ENCODE measurements around the gene AOX1. TPM values are rescaled to one million over a fixed set of nuclear protein-coding genes. Genes with fewer than 3 reads are reported as not detected.
A peak's percentile ranks its signal among the peaks of the same experiment; 100 is the strongest.

The AOX1 gene
- total and polyA plus RNA-seq, 4 donors, result 9.9 to 1,131 (median 486) TPM

DNA sequence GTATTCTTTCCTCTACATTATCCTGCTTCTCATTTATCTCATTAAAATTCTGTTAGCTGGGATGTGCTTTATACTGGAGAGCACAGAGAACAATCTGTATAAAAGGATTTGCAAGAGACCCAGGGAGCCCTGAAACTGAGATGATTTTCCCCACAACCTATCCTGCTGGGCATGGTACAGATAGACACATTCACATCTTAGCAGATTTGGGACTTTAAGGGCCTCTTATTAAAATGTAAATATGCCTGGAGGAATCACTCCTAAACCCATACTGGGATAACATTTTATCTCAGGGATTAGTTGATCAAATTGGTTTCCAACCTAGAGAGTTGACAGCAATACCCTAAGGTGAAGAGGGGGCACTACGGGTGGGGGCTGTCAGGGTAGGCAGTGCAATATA, 45.5 kb downstream of the AOX1 start:
- no peak overlapping the region for H3K4me3 ChIP-seq (ENCODE audit: low read depth in 1 of 3, low read length in 3 of 3)
- no peaks in the 10 kb centered on the region for H3K9me3 ChIP-seq (ENCODE audit: control insufficient read depth in 4 of 4, low read length in 3 of 4)
- peaks cover 19 to 67% (median 44%) of the 10 kb centered on the region in 4 donors for H3K36me3 ChIP-seq (ENCODE audit: control insufficient read depth in 4 of 4, insufficient read depth in 3 of 4, low read depth in 1 of 4, low read length in 3 of 4)
- no peaks in the 10 kb centered on the region for H3K27me3 ChIP-seq (ENCODE audit: control insufficient read depth in 4 of 4, insufficient read depth in 4 of 4, low read length in 3 of 4)
- DNase-seq (ENCODE audit: low spot score), result no peak
- no peak overlapping the region for H3K9ac ChIP-seq (ENCODE audit: low read depth in 1 of 2, low read length in 2 of 2)
- no peak for TF ChIP-seq GABPA (IDR thresholded peaks at IDR 0.05 in 1 of 2, conservative IDR thresholded peaks at IDR 0.05 in 1 of 2)
- TF ChIP-seq YY1 (IDR thresholded peaks at IDR 0.05), result no peak
- no peak for TF ChIP-seq FOXA1 (IDR thresholded peaks at IDR 0.05)
- no peak for TF ChIP-seq TAF1 (conservative IDR thresholded peaks at IDR 0.05)
- no peak overlapping the region for H3K27ac ChIP-seq (ENCODE audit: low read depth in 1 of 2, low read length in 2 of 2)
- H3K4me1 ChIP-seq (ENCODE audit: control insufficient read depth in 4 of 4, insufficient read depth in 4 of 4, low read length in 3 of 4), result peaks cover 0 to 5% (median 1%) of the 10 kb centered on the region in 4 donors
- WGBS, result 91% methylated on average over 1 of the region's 1 CpG

DNA sequence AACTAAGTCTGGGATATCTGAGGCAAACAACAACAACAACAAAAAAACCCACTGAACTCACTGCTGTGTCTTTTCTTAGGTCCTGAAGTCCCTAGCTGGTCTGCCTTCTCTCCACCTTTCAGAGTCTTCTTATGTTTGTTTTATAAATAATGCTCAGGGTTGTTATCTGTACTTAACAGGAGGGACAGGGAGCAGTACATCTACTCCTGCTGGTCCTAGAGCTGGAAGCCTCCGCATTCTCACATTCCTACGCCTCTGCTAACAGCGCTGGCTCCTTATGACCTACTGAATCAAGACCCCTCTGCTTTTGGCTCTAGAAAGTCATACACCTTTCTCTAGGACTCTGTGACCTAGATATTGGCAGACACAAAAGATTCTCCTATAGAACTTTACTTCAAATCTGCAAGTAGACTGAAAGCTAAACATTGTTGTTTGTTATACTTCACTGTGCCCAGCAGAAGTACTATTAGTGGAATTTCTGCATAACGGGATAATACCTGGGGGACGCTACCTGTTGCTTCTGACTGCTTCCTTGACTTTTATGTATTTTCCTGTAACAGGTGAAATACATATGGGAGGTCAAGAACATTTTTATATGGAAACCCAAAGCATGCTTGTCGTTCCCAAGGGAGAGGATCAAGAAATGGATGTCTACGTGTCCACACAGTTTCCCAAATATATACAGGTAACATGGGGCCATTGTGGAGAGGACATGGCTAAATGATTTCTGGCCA, 48.6 kb downstream of the AOX1 start:
- Histone ChIP-seq H3K36me3 (ENCODE audit: control insufficient read depth in 4 of 4, insufficient read depth in 3 of 4, low read depth in 1 of 4, low read length in 3 of 4) (peaks cover 12 to 75% (median 52%) of the 10 kb centered on the region in 4 donors), H3K9me3 (ENCODE audit: control insufficient read depth in 4 of 4, low read length in 3 of 4) (no peaks in the 10 kb centered on the region), H3K4me3 (ENCODE audit: low read depth in 1 of 3, low read length in 3 of 3) (no peak overlapping the region), H3K4me1 (ENCODE audit: control insufficient read depth in 4 of 4, insufficient read depth in 4 of 4, low read length in 3 of 4) (peaks cover 0 to 5% (median 1%) of the 10 kb centered on the region in 4 donors), H3K27ac (ENCODE audit: low read depth in 1 of 2, low read length in 2 of 2) (peak overlapping the region; percentile 2 to 59), H3K9ac (ENCODE audit: low read depth in 1 of 2, low read length in 2 of 2) (no peak overlapping the region), H3K27me3 (ENCODE audit: control insufficient read depth in 4 of 4, insufficient read depth in 4 of 4, low read length in 3 of 4) (no peaks in the 10 kb centered on the region)
- TF ChIP-seq FOXA1 (IDR thresholded peaks at IDR 0.05), result no peak
- no peak for TF ChIP-seq ATF3 (IDR thresholded peaks at IDR 0.05)
- TF ChIP-seq SP1 (IDR thresholded peaks at IDR 0.05), result no peak
- no peak for TF ChIP-seq RAD21 (IDR thresholded peaks at IDR 0.05)
- no peak for TF ChIP-seq GABPA (IDR thresholded peaks at IDR 0.05 in 1 of 2, conservative IDR thresholded peaks at IDR 0.05 in 1 of 2)
- no peak for TF ChIP-seq FOXA2 (IDR thresholded peaks at IDR 0.05)
- TF ChIP-seq EGR1 (IDR thresholded peaks at IDR 0.05; ENCODE audit: low read depth in 2 of 2), result no peak
- no peak for TF ChIP-seq YY1 (IDR thresholded peaks at IDR 0.05)
- TF ChIP-seq, protein P1, sequence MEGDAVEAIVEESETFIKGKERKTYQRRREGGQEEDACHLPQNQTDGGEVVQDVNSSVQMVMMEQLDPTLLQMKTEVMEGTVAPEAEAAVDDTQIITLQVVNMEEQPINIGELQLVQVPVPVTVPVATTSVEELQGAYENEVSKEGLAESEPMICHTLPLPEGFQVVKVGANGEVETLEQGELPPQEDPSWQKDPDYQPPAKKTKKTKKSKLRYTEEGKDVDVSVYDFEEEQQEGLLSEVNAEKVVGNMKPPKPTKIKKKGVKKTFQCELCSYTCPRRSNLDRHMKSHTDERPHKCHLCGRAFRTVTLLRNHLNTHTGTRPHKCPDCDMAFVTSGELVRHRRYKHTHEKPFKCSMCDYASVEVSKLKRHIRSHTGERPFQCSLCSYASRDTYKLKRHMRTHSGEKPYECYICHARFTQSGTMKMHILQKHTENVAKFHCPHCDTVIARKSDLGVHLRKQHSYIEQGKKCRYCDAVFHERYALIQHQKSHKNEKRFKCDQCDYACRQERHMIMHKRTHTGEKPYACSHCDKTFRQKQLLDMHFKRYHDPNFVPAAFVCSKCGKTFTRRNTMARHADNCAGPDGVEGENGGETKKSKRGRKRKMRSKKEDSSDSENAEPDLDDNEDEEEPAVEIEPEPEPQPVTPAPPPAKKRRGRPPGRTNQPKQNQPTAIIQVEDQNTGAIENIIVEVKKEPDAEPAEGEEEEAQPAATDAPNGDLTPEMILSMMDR (IDR thresholded peaks at IDR 0.05; ENCODE audit: low read depth, low read length, missing input control), result no peak
- no peak for TF ChIP-seq ZBTB33 (IDR thresholded peaks at IDR 0.05)
- TF ChIP-seq HNF4A (conservative IDR thresholded peaks at IDR 0.05), result no peak
- TF ChIP-seq RXRA (IDR thresholded peaks at IDR 0.05), result no peak
- no peak for TF ChIP-seq JUND (IDR thresholded peaks at IDR 0.05)
- TF ChIP-seq, protein P2, sequence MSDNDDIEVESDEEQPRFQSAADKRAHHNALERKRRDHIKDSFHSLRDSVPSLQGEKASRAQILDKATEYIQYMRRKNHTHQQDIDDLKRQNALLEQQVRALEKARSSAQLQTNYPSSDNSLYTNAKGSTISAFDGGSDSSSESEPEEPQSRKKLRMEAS (IDR thresholded peaks at IDR 0.05), result no peak
- no peak for TF ChIP-seq NR2F2 (IDR thresholded peaks at IDR 0.05)
- no peak for DNase-seq (ENCODE audit: low spot score)
- WGBS, result 96% methylated on average over 7 of the region's 7 CpGs

Data from liver (tissue), 9 donors.